Glutamatergic neuron (in vitro differentiated cells): ENCODE results near the gene SPSB2. TPM values are rescaled to one million over a fixed set of nuclear protein-coding genes. Genes with fewer than 3 reads are reported as not detected.
"Not testable (repeated sequence)": the region's sequence is repeated elsewhere in the genome, so short reads cannot be mapped to it uniquely, and the experiment has no call there.

Source experiments
- DNase-seq: peaks from one replicate; pipeline ENCODE4 v3.0.0; 2022
- H3K27ac Mint-ChIP-seq: one replicate; pipeline ENCODE4 v1.8.0; 2020; ENCODE audit warnings: mild to moderate bottlenecking, mixed read lengths, inconsistent platforms; ENCODE audit not compliant: unreplicated experiment
- H3K27me3 Mint-ChIP-seq: one replicate; pipeline ENCODE4 v1.8.0; 2020; ENCODE audit warnings: mild to moderate bottlenecking, moderate library complexity, mixed read lengths, inconsistent platforms; ENCODE audit not compliant: unreplicated experiment
- H3K36me3 Mint-ChIP-seq: one replicate; pipeline ENCODE4 v1.8.0; 2020; ENCODE audit warnings: mild to moderate bottlenecking, mixed read lengths, inconsistent platforms; ENCODE audit not compliant: unreplicated experiment
- H3K4me1 Mint-ChIP-seq: one replicate; pipeline ENCODE4 v1.8.0; 2020; ENCODE audit warnings: mild to moderate bottlenecking, low read depth, mixed read lengths, inconsistent platforms; ENCODE audit not compliant: unreplicated experiment
- H3K4me3 Mint-ChIP-seq: one replicate; pipeline ENCODE4 v1.8.0; 2020; ENCODE audit warnings: mild to moderate bottlenecking, mixed read lengths, inconsistent platforms; ENCODE audit not compliant: unreplicated experiment
- H3K9me3 Mint-ChIP-seq: one replicate; pipeline ENCODE4 v1.8.0; 2020; ENCODE audit warnings: mild to moderate bottlenecking, moderate library complexity, mixed read lengths, inconsistent platforms; ENCODE audit not compliant: unreplicated experiment
- CTCF ChIP-seq: fragments of 200-600 bp; sonication (generic); IDR thresholded peaks from one replicate; pipeline ENCODE4 v1.5.0; 2021; ENCODE audit not compliant: partially characterized antibody, unreplicated experiment
- total RNA-seq: library from RNA; stranded (reverse); fragmentation: NEBNext Ultra II Directional; extraction: Animal tissue kit (Norgen Biotek cat#: 25700); gene quantifications from one replicate; pipeline ENCODE4 v1.2.1, GENCODE V29; 2021; ENCODE audit not compliant: unreplicated experiment

The SPSB2 gene
- total RNA-seq, 1 donor from 2014 or later, result 4.3 TPM

- no peak for DNase-seq
- Mint-ChIP-seq H3K36me3 (no peaks in the 10 kb centered on the region), H3K4me3 (no peak overlapping the region), H3K9me3 (peaks cover 6% of the 10 kb centered on the region), H3K27me3 (peaks cover 3% of the 10 kb centered on the region), H3K4me1 (no peaks in the 10 kb centered on the region), H3K27ac (no peak overlapping the region)
- TF ChIP-seq CTCF, result no peak
Observed at GRCh38 chr12:6899427-6899826, 26.3 kb upstream of the SPSB2 start.

GRCh38 chr12:6896846-6897435 lies 23.8 kb upstream of the SPSB2 start:
- peaks cover 2% of the 10 kb centered on the region for H3K27me3 Mint-ChIP-seq
- H3K27ac Mint-ChIP-seq, result no peak overlapping the region
- TF ChIP-seq CTCF, result no peak
- H3K36me3 Mint-ChIP-seq, result no peaks in the 10 kb centered on the region
- H3K9me3 Mint-ChIP-seq, result peaks cover 1% of the 10 kb centered on the region
- no peak for DNase-seq
- no peak overlapping the region for H3K4me3 Mint-ChIP-seq
- H3K4me1 Mint-ChIP-seq, result no peaks in the 10 kb centered on the region

- no peak for TF ChIP-seq CTCF
- no peak overlapping the region for H3K27ac Mint-ChIP-seq
- no peak overlapping the region for H3K4me3 Mint-ChIP-seq
Observed at GRCh38 chr12:6894321-6894720, 21.2 kb upstream of the SPSB2 start.

GRCh38 chr12:6892683-6893082 lies 19.6 kb upstream of the SPSB2 start:
- H3K4me3 Mint-ChIP-seq, H3K9me3 Mint-ChIP-seq, DNase-seq, H3K36me3 Mint-ChIP-seq, H3K27me3 Mint-ChIP-seq, H3K4me1 Mint-ChIP-seq, H3K27ac Mint-ChIP-seq: not testable (repeated sequence)

More at GRCh38 chr12:6894321-6894720, 21.2 kb upstream of the SPSB2 start:
- no peaks in the 10 kb centered on the region for H3K4me1 Mint-ChIP-seq
- H3K36me3 Mint-ChIP-seq, result no peaks in the 10 kb centered on the region
- H3K27me3 Mint-ChIP-seq, result peaks cover 9% of the 10 kb centered on the region
- DNase-seq, result no peak
- peaks cover 6% of the 10 kb centered on the region for H3K9me3 Mint-ChIP-seq

GRCh38 chr12:6891646-6892001 lies 18.5 kb upstream of the SPSB2 start:
- no peak for DNase-seq
- H3K27me3 Mint-ChIP-seq, result peaks cover 9% of the 10 kb centered on the region
- H3K9me3 Mint-ChIP-seq, result peaks cover 4% of the 10 kb centered on the region
- no peak for TF ChIP-seq CTCF
- H3K4me3 Mint-ChIP-seq, result peak overlapping the region; percentile 72
- peak overlapping the region; percentile 83 for H3K27ac Mint-ChIP-seq
- H3K36me3 Mint-ChIP-seq, result no peaks in the 10 kb centered on the region
- no peaks in the 10 kb centered on the region for H3K4me1 Mint-ChIP-seq
